22Rv1 (cell line): Measurements from ENCODE around the gene POLR2A.

Source experiments
- CTCF ChIP-seq: fragments of 450-650 bp; IDR thresholded peaks from 2 replicates; pipeline ENCODE4 v1.5.1; 2017; ENCODE audit warnings: mild to moderate bottlenecking
- ZFX ChIP-seq: fragments of 450-650 bp; IDR thresholded peaks from 2 replicates; pipeline ENCODE4 v1.6.1; 2017; ENCODE audit warnings: antibody characterized with exemption, borderline replicate concordance

- no peak for TF ChIP-seq CTCF
- no peak for TF ChIP-seq ZFX
Observed at GRCh38 chr17:7502171-7502847, 18.1 kb downstream of the POLR2A start.
